HG03558 (cell line): ENCODE measurements around the gene SCRT2.
"Not testable (repeated sequence)": the region's sequence is repeated elsewhere in the genome, so short reads cannot be mapped to it uniquely, and the experiment has no call there.

ENCODE experiments used
- ATAC-seq: cut with Tn5 transposase; IDR thresholded peaks from one replicate; pipeline ENCODE4 v1.9.1; 2021; ENCODE audit warnings: moderate number of reproducible peaks; ENCODE audit not compliant: unreplicated experiment; ENCODE audit errors: extremely low read depth

Gene SCRT2

GRCh38 chr20:654417-654750 lies 21.2 kb downstream of the SCRT2 start:
- ATAC-seq = no peak

- ATAC-seq = no peak
Measured at GRCh38 chr20:653590-654416, 21.8 kb downstream of the SCRT2 start.

GRCh38 chr20:653110-653589 lies 22.5 kb downstream of the SCRT2 start, which contains the start of gene SRXN1:
SRXN1 (minus strand) TSS chr20:653200; CDS start chr20:653185, 15 bp downstream.
- peak; percentile 87 for ATAC-seq

- no peak for ATAC-seq
Measured at GRCh38 chr20:652615-653109, 22.9 kb downstream of the SCRT2 start.

- no peak for ATAC-seq
Measured at GRCh38 chr20:651713-652614, 23.6 kb downstream of the SCRT2 start.

- no peak for ATAC-seq
Measured at GRCh38 chr20:650954-651353, 24.6 kb downstream of the SCRT2 start.

GRCh38 chr20:650281-650680 lies 25.3 kb downstream of the SCRT2 start:
- no peak for ATAC-seq

GRCh38 chr20:647479-648019 lies 28.1 kb downstream of the SCRT2 start:
- no peak for ATAC-seq

- ATAC-seq = no peak
Measured at GRCh38 chr20:646868-647233, 28.8 kb downstream of the SCRT2 start.

- ATAC-seq = no peak
Measured at GRCh38 chr20:646107-646867, 29.3 kb downstream of the SCRT2 start.

- no peak for ATAC-seq
Measured at GRCh38 chr20:645318-646106, 30.1 kb downstream of the SCRT2 start.

GRCh38 chr20:644692-645317 lies 30.8 kb downstream of the SCRT2 start:
- ATAC-seq = no peak

GRCh38 chr20:642398-643174 lies 33.0 kb downstream of the SCRT2 start:
- ATAC-seq = no peak

GRCh38 chr20:642013-642397 lies 33.6 kb downstream of the SCRT2 start:
- ATAC-seq = not testable (repeated sequence)

- ATAC-seq = no peak
Measured at GRCh38 chr20:641516-641875, 34.1 kb downstream of the SCRT2 start.

- no peak for ATAC-seq
Measured at GRCh38 chr20:640674-641515, 34.7 kb downstream of the SCRT2 start.

- no peak for ATAC-seq
Measured at GRCh38 chr20:638579-638978, 37.0 kb downstream of the SCRT2 start.
